Lower lobe of right lung (tissue), 2 donors: Measurements from ENCODE around the gene MEX3C. TPM values are rescaled to one million over a fixed set of nuclear protein-coding genes. Genes with fewer than 3 reads are reported as not detected.

Experiments used
- ATAC-seq, 2 donors: fragments of 200-7000 bp; cut with Tn5 transposase; one replicate each; pipeline ENCODE4 v1.9.1; 2020 to 2022; ENCODE audit warnings: mild to moderate bottlenecking in 2 of 2, moderate library complexity in 2 of 2
- DNase-seq: peaks from one replicate; pipeline ENCODE4 v3.0.0-alpha.2; 2020
- H3K27ac ChIP-seq: fragments of 200-600 bp; one replicate; pipeline ENCODE4 v1.8.0; 2022
- H3K27me3 ChIP-seq: fragments of 200-600 bp; one replicate; pipeline ENCODE4 v1.8.0; 2022; ENCODE audit warnings: low read depth
- H3K36me3 ChIP-seq: fragments of 200-600 bp; one replicate; pipeline ENCODE4 v1.8.0; 2022; ENCODE audit warnings: mild to moderate bottlenecking
- H3K4me1 ChIP-seq: fragments of 200-600 bp; one replicate; pipeline ENCODE4 v1.8.0; 2022
- H3K4me3 ChIP-seq: fragments of 200-600 bp; one replicate; pipeline ENCODE4 v1.8.0; 2022; ENCODE audit warnings: mild to moderate bottlenecking
- H3K9me3 ChIP-seq: fragments of 200-600 bp; one replicate; pipeline ENCODE4 v1.8.0; 2022
- intact Hi-C: fragments of 100-400 bp; cut with DNase I; formaldehyde crosslinking; loops from one replicate; pipeline ENCODE4 v1.11.0; 2022
- total RNA-seq: library from RNA; stranded (reverse); fragmentation: NEBNext Ultra II Directional; extraction: Animal tissue kit (Norgen Biotek cat#: 25700); gene quantifications from one replicate; pipeline ENCODE4 v1.2.1, GENCODE V29; 2021
- TF ChIP-seq, protein P1 (sequence below): fragments of 200-600 bp; IDR thresholded peaks from one replicate; pipeline ENCODE4 v1.8.0; 2022; ENCODE audit warnings: antibody characterized with exemption, mild to moderate bottlenecking
- donor health status: DM: no; HTN: yes; CAD: no; lungs with severe emphysema.

The MEX3C gene
- total RNA-seq, 1 donor from 2014 or later, result 21.2 TPM

DNA sequence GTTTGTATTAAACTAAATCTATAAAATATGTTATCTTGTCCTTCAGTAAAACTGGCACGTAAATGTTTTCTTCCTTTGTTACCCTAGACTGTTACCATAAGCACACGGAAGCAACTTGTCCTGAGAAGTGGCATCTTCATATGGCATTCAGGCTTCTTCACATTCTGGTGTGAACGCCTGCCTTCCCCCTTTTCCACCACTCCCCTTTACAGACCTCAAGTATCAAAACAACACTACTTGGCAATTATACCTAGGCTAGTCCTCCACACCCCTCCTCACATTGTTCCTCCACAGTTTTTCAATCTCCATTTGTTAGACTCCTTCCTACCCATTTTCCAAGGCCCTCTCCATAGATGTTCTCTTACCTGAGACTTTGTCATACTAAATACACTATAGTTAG lies 2.9 kb downstream of the MEX3C start:
- ATAC-seq (no peak), DNase-seq (no peak)
- Histone ChIP-seq H3K4me1 (peaks cover 47% of the 10 kb centered on the region), H3K9me3 (no peaks in the 10 kb centered on the region), H3K27me3 (no peaks in the 10 kb centered on the region), H3K27ac (peak overlapping the region; percentile 8), H3K36me3 (no peaks in the 10 kb centered on the region), H3K4me3 (peak overlapping the region; percentile 81)
- intact Hi-C loops, result no loop called here
- TF ChIP-seq, protein P1, sequence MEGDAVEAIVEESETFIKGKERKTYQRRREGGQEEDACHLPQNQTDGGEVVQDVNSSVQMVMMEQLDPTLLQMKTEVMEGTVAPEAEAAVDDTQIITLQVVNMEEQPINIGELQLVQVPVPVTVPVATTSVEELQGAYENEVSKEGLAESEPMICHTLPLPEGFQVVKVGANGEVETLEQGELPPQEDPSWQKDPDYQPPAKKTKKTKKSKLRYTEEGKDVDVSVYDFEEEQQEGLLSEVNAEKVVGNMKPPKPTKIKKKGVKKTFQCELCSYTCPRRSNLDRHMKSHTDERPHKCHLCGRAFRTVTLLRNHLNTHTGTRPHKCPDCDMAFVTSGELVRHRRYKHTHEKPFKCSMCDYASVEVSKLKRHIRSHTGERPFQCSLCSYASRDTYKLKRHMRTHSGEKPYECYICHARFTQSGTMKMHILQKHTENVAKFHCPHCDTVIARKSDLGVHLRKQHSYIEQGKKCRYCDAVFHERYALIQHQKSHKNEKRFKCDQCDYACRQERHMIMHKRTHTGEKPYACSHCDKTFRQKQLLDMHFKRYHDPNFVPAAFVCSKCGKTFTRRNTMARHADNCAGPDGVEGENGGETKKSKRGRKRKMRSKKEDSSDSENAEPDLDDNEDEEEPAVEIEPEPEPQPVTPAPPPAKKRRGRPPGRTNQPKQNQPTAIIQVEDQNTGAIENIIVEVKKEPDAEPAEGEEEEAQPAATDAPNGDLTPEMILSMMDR, result no peak

DNA sequence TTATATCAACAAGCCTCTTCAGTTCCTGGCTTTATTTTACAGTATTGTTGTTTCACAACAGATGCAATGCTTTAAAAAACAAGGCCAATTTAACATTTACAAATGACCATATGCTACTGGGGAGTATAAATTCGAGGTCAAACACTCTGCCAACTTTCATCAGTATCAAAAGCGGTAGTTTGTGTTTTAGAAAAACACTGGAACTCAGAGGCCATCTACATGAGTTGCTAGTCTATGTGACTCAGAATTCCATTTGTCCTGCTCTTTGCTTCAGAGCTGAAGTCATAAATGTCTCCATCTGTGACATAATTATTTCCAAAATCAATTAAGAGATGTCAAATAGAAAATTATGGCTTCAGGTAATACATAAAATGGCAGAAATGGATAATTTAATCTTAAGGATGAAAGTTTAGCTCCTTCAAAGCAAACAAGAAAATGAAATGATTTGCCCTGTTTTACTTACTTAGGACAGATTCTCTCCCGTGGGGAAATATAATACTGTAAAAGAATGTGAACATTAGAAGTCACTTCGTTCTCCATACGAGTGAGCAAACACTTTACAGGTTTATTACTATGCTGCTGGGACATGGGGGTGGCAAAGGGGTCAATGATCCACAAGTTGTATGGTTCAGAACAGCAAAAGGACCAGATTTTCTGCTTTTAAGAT lies 3.7 kb downstream of the MEX3C start:
- peak overlapping the region; percentile 8 for H3K27ac ChIP-seq
- no peaks in the 10 kb centered on the region for H3K36me3 ChIP-seq
- DNase-seq (no peak), ATAC-seq (no peak)
- intact Hi-C loops, result no loop called here
- peaks cover 47% of the 10 kb centered on the region for H3K4me1 ChIP-seq
- H3K9me3 ChIP-seq, result no peaks in the 10 kb centered on the region
- H3K27me3 ChIP-seq, result no peaks in the 10 kb centered on the region
- TF ChIP-seq, protein P1, result no peak
- H3K4me3 ChIP-seq, result no peak overlapping the region

DNA sequence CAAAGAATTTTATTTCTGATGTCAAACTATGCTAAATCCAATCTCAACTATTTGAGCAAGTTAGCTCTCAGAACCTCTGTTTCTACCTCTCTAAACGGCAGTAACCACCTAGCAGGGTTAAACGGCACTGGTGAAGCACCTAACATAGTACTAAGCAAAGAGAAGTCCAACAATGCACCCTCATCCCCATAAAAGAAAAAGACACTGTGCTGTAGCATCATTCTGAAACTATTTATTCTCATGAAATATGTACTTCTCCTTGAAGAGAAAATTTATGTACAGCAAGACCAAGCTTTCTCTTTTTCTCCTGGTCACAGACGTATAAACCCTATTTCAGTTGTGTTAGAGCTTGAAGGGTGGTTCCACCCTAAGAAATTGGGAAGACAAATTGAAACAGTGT lies 4.8 kb downstream of the MEX3C start:
- peaks cover 54% of the 10 kb centered on the region for H3K4me1 ChIP-seq
- no peaks in the 10 kb centered on the region for H3K9me3 ChIP-seq
- H3K27me3 ChIP-seq, result no peaks in the 10 kb centered on the region
- intact Hi-C loops, result no loop called here
- ATAC-seq (no peak), DNase-seq (no peak)
- no peak overlapping the region for H3K4me3 ChIP-seq
- no peaks in the 10 kb centered on the region for H3K36me3 ChIP-seq
- TF ChIP-seq, protein P1, result no peak
- H3K27ac ChIP-seq, result no peak overlapping the region

DNA sequence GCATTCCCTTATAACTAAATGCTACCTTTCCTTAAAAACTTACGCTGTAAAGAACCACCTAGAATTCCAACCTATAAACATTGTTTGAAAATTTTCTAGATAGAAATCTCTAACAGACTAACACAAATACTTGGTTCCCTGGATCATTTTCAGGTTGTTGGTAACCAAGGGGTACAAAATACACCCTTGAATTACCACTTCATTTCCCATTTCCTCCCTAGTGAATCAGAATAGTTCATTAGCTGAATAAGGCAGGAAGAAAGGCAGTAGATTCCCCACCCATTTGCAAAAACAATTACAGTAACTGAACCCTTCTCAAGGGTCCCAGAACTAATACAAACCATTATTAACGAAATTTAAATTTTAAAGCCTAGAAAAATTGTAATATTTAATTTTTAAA lies 5.5 kb downstream of the MEX3C start:
- intact Hi-C loops, result no loop called here
- H3K27ac ChIP-seq, result no peak overlapping the region
- no peak overlapping the region for H3K4me3 ChIP-seq
- no peaks in the 10 kb centered on the region for H3K27me3 ChIP-seq
- ATAC-seq, result no peak
- DNase-seq, result no peak
- H3K4me1 ChIP-seq, result peaks cover 59% of the 10 kb centered on the region
- H3K36me3 ChIP-seq, result no peaks in the 10 kb centered on the region
- no peaks in the 10 kb centered on the region for H3K9me3 ChIP-seq
- TF ChIP-seq, protein P1, result no peak

DNA sequence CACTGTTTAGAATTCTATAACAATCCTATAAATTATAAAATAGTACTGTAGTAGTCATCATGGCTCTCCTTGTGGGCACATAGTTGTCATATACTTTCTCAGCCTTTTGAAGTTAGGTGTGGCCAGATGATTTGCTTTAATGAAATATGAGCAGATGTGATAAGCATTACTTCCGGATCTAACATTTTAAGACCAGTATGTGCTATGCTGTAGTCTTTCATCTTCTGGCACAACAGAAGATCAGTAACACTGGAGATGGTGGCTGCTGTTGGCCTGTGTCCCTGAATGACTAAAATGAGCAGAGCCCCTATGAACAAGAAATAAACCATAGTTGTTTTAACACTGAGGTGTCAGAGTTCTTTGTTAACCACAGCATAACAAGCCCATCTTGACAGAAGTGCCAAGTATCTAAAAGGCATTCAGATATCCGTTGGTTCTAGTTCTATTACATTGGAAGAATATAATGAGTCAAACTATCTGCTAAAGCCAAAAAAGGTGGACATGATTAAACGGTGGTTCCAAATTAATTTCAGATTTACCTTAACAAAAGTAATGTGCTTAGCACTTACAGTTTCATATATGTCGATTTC lies 6.3 kb downstream of the MEX3C start:
- DNase-seq (no peak), ATAC-seq (peak in 1 of 2 donors; percentile 20)
- Histone ChIP-seq H3K27me3 (no peaks in the 10 kb centered on the region), H3K36me3 (no peaks in the 10 kb centered on the region), H3K4me1 (peaks cover 59% of the 10 kb centered on the region), H3K27ac (no peak overlapping the region), H3K9me3 (no peaks in the 10 kb centered on the region), H3K4me3 (no peak overlapping the region)
- intact Hi-C loops, result no loop called here
- TF ChIP-seq, protein P1, result no peak
